GM19468 (cell line): ENCODE data around the gene ATP6V0D1.
"Not testable (repeated sequence)": the region's sequence is repeated elsewhere in the genome, so short reads cannot be mapped to it uniquely, and the experiment has no call there.

Source experiments
- ATAC-seq: cut with Tn5 transposase; IDR thresholded peaks from one replicate; pipeline ENCODE4 v1.9.1; 2021; ENCODE audit warnings: mild to moderate bottlenecking, moderate library complexity, moderate number of reproducible peaks; ENCODE audit not compliant: unreplicated experiment; ENCODE audit errors: extremely low read depth

The ATP6V0D1 gene

DNA sequence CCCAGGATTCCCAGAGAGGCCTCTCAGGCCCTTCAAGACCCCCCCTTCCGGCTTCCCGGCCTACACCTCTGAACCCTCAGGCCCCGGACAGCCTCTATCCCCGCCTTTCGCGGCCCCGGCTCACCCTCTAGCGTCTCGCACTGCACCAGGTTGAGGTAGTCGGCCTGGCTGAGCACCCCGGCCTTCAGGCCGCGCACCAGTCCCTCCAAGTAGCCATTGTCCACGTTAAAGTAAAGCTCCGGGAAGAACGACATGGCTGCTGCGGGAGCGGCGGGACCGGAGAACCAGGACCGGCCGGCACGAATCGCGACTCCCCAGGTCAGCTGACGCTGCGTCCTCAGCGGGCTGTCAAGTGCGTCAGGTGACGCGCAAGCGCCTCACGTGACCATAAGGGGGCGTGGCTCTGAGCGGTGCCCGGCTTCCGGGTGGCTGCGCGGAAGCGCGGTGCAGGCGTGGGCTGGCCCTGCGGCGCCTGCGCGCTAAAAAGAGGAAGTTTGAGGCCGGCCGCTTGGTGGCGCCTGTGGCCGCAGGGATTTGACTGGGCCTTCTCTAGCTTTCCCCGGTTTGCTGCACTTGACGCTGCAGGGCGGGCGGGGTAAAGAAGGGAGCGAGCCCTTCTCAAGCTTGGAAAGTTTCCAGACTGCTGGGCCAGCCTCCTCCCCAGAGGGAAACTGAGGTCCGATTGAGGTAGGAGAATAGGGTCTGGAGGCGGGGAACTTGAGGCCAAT lies at the start of gene ATP6V0D1:
Gene ATP6V0D1, minus strand, starts transcription at position 325 of the 728 bp plus-strand sequence. Its CDS starts 71 bp downstream, at position 254.
- ATAC-seq: peak; percentile 90

DNA sequence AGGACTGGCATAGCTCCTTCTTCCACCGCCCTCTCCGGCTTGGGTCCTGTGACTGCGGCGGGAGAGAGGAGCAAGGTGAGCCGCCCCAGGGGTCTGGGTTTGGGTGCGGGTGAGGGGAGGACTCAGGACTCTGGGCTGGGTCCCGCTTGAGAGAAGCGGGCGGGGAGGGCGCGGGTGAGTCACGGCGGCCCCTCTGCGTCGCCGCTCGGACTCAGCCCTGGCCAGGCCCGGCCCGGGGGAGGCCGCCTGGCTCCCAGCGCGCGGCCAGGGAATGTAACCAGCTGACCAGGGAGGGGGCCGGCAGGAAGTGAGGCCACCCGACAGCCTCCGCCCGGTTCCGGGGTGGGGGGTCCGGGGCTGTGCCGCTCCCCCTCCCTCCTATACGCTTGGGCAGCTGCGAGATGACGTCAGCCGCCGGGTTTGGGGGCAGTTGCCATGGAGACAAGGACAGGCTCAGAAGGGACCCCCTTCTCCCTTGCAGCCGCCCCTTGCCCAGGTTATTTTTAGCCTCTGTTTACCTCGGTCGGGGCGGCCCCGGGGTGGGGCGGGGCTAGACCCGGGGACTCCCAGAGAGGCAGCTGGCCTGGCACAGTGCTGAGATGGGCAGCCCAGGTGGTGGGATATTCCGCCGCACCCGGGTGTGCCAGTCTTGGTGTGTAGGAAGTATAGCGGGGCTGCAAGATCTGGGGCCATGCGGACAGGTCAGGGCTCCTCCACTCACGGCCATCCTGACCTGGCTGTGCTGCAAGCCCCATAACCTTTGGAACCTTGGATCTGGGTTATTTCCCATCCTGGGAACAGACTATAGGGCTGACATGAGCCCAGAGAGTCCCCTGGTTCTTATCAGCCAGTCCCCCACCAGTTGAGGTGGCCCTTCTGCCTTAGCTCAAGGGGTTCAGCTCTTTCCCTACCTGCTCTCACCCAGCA lies 49.3 kb upstream of the ATP6V0D1 start:
- no peak for ATAC-seq

DNA sequence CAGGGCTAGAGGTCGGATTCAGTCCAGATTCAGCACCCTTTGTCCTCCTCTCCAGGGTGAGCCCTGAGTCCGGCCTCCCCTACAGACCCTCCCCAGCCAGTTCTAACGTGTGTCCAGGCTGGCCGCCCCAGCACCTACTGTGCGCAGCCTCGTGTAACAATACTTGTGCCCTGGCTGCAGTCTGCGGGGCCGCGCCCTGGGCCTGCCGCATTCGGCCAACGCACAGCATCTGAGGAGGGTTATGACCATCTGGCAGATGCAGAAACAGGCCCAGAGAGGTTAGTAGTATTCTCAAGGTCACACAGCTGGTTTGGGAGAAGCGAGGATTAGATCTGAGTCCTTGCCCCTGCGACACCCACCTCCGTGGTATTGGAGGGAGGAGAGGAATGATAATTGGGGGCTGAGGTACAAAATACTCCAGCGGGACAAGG lies 48.6 kb upstream of the ATP6V0D1 start:
- ATAC-seq: no peak

DNA sequence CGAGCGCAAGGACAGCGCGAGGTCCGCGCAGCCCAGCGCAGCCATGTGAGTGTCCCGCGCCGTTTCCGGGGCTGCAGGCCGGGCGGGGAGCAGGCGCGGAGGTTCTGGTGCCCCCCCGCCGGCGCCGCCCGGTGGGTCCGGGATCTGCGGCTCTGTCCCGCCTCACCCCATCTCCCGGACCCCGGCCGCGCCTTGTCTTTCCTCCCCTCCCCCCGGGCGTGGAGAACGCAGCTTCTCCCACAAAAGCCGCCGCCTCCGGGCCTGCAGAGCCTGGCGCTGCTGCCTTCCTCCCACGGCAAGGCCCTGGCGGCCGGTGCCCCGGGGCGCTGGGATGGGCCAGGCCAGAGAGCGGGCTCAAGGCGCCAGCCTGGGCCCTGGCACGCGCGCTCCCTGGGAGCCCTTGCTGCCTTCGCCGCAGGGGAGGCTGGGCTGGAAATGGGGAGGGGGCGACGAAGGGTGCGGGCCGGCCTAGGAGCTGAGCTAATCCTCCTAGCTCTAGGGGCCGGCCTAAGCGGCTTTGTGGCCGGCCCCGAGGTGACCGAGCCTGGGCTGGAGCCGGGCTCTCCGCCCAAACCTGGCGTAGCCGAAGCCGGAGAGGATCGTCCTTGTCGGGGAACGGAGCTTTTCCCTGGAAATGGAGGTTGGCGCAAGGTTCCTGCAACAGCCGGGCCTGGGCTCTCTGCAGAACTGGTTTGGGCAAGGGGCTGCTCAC lies 48.1 kb upstream of the ATP6V0D1 start:
- no peak for ATAC-seq

DNA sequence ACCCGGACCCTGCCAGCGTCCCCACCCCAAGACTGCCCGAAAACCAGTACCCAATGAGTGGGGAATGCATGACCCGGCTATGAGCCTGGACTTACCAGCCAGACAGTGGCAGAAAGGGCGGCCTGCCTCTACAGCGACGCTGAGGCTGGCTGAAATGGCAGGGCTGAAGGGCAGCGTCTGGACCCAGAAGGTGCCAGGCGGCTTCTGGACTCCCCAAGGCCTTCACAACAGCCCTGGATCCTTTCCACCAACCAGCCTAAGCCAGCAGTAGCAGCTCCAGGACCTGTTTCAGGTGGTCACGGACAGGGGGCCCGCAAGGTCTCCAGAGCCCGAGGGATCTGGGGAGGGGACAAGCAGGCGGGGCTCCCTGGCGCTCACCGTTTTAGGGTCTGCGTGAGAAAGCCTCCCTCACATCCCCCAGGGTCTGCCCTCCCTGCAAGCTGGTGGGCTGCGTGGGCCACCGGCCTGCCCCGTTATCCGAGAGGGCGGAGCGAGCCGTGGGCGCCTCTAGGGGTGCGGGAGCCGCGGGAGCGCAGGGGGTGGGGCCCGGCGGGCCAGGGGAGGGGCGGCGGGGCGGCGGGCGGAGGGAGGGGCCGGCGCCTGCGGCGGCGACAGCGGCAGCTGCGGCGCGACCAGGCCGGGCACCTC lies 47.4 kb upstream of the ATP6V0D1 start, which contains the start of gene RIPOR1:
Gene RIPOR1, plus strand, starts transcription at position 608 of the 648 bp plus-strand sequence. CDS start 9,618 bp downstream, outside the sequence.
- ATAC-seq: no peak

DNA sequence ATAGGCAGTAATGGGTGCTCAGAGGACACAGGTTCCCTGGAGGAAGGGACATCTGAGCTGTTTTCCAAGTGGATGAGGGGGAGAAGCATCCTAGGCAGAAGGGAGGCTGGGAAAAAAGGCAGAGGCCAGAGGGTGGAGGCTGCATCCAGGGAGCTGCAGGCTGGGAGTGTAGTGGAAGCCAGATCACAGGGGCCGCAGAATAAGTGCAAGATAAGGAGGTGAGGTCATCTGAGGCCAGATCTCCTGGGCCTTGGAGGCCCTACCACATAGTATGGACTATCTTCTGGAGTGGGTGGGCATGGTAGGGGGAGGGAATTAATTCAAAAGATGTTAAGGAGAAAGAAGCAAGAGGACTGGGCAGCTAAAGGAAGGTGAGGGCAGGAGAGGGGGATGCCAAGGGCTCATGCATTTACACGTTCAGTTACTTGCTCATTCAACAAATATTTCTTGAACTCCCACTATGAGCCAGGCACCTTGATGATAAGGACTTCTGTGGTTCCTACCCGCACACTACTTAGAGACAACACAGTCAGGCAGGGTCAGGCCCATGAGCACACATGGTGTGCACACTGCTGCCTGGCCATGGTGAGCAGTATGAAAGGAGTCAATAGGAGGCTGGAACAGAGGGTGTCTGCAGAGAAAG lies 45.3 kb upstream of the ATP6V0D1 start:
- no peak for ATAC-seq

DNA sequence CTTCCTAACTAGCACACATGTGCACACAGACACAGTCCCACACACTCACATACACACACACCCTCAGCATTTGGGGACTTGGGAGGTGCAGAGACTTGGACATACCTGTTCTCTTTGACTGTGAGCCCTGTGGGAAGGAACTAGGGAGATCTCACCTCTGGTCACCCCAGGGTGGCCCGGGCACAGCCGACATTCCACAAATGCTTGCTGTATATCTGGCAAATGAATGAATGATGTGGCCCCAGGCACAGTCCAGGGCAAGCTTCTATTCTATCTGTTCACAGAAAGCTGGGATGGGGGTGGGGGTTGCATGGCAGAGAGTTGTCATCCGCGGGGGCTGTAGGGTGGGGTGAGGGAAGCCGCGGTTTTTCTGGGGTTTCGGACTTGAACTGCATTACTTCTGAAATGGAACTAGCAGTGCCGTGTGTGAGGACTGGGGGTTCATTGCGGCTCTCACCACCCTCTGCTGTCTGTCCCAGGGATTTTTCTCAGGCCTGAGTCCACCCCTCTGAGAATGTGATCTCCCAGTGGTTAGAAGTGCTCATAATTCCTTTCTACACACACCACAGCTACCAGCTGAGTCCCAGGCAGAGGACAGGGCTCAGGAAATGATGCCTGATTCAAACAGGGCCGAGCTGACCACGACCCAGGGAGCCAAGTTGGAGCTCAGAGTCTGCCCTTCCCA lies 44.4 kb upstream of the ATP6V0D1 start:
- ATAC-seq: no peak

DNA sequence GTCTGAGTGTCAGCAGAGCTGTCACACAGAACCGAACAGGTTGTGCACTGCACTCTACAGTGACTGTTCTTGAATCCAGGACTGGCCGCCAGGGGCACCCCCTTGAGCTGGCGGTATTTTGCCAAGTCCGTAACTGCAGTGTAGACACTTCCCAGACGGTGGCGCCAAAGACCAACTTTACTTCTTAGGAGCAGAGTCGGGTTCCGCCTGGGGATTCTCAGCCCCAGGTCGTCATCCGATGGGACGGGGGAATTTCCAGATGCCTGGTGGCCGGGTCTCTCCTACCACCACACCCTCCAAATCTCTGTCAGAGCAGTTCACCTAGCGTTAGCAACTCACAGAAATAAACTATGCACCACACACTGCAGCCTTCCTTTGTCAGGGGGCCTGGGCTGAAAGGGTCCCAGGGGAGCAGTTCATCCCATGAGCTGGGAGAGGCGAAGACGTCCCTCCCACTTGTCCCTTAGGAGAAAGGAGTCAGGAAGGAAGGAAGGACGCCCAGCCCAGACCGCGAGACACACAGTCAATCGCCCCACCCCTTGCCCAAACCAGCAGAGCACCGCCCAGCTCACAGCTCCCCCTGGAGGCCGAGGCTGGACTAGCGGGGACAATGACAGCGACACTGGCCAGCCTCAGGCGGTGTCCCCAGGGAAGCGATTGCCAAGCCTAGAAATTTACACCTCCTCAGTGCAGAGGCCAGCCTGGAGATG lies 40.3 kb upstream of the ATP6V0D1 start:
- ATAC-seq: peak; percentile 36

DNA sequence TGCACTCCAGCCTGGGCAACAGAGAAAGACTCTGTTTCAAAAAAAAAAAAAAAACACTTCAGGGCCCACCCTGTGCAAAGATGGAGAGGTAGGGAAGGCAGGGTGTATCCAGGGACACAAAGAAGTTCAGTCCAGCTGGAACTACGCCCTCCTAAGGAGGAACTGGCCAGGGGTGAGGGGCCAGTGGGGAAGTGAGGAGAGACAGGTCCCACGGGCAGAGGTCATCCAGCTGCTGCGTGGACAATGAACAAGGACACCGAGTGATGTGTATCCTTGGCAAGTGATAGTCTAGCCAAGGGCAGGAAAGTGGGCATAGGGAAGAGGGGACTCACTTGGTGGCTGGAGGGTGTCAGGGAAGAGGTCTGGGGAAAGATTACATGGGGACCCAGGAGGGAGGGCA lies 38.3 kb upstream of the ATP6V0D1 start:
- ATAC-seq: no peak

DNA sequence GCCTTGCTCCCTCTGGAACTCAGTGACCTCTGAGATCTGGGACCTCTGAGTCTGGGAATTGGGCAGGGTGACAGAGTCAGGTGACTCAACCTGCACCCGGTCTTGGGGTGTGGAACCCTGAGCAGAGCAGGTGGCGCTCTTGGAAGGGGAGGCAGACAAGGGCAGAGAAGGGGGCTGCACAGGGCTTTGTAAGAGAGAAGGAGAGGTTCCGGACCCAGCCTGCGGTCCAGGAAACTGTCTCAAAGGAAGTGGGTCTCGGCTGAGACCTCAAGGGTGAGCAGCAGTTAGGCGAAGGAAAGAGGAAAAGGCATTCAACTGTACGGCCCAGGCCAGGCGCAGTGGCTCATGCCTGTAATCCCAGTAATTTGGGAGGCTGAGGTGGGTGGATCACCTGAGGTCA lies 37.7 kb upstream of the ATP6V0D1 start:
- ATAC-seq: no peak

DNA sequence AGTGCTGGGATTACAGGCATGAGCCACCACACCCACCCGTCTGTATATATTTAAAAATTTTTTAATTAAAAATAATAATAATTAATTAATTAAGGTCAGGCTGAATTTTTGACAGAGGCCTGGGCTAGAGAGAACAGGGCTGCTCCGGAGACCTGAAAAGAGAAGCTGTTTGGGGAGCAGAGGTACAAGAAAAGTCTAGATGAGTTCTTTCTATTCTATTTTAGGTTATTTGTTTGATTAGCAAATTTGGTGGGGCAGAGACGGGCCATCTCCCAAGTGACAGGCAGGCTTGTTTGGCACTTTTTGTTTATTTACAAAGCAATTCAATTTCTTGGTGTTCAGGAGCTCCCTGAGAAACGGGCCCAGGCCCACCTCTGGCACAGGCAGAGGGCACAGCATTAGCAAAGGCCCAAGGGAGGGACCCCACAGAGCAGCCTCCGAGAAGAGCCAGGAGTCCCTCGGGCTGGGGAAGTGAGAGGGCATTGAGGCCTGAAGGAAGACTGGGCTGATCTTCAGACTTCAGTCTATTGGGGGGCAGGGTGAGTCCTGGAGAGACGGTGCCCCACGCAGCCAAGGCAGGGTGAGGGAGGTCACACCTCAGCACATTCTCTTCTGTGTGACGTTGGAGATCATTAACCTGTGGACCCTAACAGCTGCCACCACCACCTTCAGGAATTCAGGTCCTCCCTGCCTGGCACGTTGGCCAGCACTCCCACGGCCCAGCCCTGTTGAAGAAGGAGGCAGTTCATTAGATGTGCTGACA lies 36.9 kb upstream of the ATP6V0D1 start:
- no peak for ATAC-seq

DNA sequence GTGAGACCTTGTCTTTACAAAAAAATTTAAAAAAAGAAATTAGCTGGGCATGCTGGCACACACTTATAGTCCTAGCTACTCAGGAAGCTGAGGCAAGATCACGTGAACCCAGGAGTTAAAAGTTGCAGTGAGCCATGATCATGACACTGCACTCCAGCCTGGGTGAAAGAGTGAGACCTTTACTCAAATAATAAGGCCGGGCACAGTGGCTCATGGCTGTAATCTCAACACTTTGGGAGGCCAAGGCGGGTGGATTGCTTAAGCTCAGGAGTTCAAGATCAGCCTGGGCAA lies 36.1 kb upstream of the ATP6V0D1 start:
- ATAC-seq: no peak

DNA sequence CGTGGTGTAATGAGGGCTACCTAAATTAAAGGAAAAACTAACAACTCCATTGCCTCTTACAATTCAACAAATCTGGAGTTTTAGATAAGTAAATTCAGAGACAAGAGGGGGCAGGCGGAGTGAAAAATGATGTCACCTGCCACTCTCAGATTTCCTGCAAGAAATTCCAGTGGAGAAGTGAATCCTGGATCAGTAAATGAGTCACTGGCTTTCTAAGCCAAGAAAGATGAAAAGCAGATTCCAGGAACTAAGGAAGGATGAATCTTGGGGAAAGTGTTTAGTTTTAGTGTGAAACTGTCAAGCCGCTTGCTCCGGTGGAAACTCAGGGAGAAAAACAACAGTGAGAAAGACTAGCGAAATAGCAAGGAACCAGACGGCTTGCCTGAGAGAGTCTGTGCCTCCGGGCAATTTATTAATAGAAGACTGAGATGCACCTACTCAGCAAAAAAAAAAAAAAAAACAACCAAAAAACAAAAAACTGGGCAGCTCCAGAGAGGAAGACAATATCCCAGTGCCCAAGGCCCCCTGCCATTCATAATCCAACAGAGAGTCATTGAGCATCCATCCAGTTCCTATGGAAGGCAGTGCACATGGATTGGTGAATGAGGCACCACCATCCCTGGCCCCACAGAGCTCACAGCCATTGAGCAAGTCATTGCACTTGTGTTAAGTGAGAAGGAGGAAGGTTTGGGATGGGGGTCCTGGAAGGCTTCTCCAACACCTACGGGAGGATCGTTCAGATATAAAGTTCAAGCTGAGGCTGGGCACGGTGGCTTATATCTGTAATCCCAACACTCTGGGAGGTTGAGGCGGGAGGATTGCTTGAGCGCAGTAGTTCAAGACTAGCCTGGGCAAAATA lies 35.6 kb upstream of the ATP6V0D1 start:
- no peak for ATAC-seq

DNA sequence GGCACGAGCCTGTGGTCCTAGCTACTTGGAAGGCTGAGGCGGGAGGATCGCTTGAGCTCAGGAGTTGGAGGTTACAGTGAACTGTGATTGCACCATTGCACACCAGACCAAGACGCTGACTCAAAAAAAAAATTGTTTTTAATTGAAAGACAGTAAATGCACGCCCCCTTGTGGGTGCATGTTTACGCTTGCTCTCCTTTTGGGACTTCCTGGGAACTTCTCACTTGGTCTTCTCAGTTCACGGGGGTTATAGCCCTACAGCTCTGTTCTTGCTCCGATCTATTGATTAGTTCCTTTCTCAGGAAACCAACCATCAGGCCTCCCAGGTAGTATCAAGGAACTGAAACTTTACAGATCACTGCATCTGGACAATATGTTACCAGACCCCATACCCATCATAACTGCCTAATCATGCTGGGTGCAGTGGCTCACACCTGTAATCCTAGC lies 33.4 kb upstream of the ATP6V0D1 start:
- ATAC-seq: no peak

DNA sequence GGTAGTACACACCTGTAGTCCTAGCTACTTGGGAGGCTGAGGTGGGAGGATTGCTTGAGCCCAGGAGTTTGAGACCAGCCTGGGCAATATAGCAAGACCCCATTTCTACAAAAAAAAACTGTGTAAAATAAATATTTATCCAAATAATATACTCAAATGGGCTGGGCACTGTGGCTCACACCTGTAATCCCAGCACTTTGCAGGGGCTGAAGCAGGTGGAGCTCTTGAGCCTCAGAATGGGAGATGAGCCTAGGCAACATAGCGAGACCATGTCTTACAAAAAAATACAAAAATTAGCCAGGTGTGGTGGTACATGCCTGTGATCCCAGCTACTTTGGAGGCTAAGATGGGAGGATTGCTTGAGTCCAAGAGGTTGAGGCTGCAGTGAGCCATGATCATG lies 32.9 kb upstream of the ATP6V0D1 start:
- ATAC-seq: not testable (repeated sequence)

DNA sequence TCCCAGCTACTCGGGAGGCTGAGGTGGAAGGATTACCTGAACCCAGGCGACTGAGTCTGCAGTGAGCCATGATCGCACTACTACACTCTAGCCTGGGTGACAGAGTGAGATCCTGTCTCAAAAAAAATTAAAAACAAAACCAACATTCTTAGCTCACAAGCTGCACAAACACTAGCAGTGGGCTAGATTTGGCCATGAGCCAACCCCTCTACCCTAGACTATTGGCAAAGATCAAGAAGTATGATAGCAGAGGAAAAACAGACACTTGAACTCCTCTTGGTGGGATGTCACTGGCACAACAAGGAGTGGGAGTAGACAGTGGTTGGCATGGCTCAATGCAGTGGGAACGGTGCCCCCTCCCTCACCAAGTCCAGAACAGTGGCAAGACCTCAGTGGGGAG lies 28.1 kb upstream of the ATP6V0D1 start:
- no peak for ATAC-seq

DNA sequence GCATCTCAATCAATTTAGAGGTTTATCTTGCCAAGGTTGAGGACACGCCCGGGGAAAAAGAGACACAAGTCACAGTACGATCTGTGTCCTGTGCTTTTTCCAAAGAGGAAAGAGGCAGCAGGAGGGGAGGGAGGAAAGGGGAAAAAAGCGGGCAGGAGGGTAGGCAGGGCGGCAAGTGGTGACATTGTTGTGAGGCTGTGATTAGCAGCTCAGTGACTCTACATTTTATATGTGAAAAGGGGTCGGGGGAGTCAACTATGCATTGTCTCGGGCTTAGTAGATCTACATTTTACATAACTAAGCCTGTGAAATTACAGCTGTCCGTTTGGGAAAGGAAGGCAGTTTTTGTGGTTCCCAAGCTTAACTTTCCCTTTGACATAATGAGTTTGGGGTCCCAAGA lies 25.5 kb upstream of the ATP6V0D1 start:
- no peak for ATAC-seq
